BLaER1 treated with 17β-estradiol and CSF1 and Interleukin-3, amounts not matched to agents 10 nM and 100 nM (cell line): ENCODE measurements around the gene ARAP1.

Source experiments
- H3K27ac ChIP-seq, 11 experiments: shearing (Covaris generic); formaldehyde crosslinking; 2 replicates each; pipeline ENCODE4 v1.8.1; 2022
- H3K27me3 ChIP-seq, 11 experiments: shearing (Covaris generic); formaldehyde crosslinking; 2 replicates each; pipeline ENCODE4 v1.8.1; 2022
- H3K36me3 ChIP-seq, 11 experiments: shearing (Covaris generic); formaldehyde crosslinking; 2 replicates each; pipeline ENCODE4 v1.8.1; 2022
- H3K4me1 ChIP-seq, 10 experiments: shearing (Covaris generic); formaldehyde crosslinking; 2 replicates each; pipeline ENCODE4 v1.8.1; 2022
- H3K4me2 ChIP-seq, 11 experiments: shearing (Covaris generic); formaldehyde crosslinking; 2 replicates each; pipeline ENCODE4 v1.8.1; 2022
- H3K4me3 ChIP-seq, 10 experiments: shearing (Covaris generic); formaldehyde crosslinking; 2 replicates each; pipeline ENCODE4 v1.8.1; 2022
- H3K9ac ChIP-seq, 11 experiments: shearing (Covaris generic); formaldehyde crosslinking; 2 replicates each; pipeline ENCODE4 v1.8.1; 2022
- H3K9me3 ChIP-seq, 11 experiments: shearing (Covaris generic); formaldehyde crosslinking; replicated peaks in 1 of 11; 2 replicates each; pipeline ENCODE4 v1.8.1; 2022
- H4K20me1 ChIP-seq, 11 experiments: shearing (Covaris generic); formaldehyde crosslinking; 2 replicates each; pipeline ENCODE4 v1.8.1; 2022
- Cebpa-rat ChIP-seq, 11 experiments: shearing (Covaris generic); IDR thresholded peaks; 2 replicates each; pipeline ENCODE4 v1.8.1; 2022

The ARAP1 gene

DNA sequence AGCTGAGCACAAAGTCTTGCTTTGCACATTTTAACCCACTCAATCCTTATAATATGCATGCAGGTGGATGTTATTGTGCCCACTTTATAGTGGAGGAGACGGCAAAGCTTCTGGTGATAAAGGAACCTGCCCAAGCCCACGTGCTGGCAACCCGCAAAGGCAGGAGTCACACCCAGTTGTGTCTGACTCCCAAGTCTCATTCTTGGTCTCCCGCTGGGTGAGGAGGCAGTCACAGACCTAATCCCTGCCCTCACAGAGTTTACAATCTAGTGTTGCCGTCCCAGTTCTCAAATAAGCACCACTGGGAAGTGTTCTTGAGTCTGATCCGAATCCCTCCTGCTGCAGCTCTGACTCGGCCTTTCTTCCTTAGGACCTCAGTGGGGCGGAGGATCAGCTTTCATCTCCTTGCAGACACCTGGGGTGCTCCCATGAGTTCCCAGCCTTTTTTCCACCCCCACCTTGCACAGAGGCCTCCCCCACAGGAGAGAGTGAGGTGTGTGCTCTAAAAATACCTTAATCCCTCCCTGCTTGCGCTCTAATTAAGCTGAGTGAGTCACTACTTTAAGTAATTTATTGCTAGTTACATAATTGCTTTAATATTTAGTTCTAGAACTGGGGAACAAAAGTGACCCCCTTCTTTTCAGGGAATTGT lies 93.1 kb downstream of the ARAP1 start:
- H3K4me3 ChIP-seq = no peak overlapping the region
- no peaks in the 10 kb centered on the region for H3K9me3 ChIP-seq
- TF ChIP-seq Cebpa-rat (IDR thresholded peaks at IDR 0.05) = no peak
- no peaks in the 10 kb centered on the region for H3K36me3 ChIP-seq
- H4K20me1 ChIP-seq = peaks cover 0 to 7% (median 0%) of the 10 kb centered on the region in 11 experiments; a peak in 2 of 22 replicates
- no peaks in the 10 kb centered on the region for H3K27me3 ChIP-seq
- no peak overlapping the region for H3K4me2 ChIP-seq
- no peak overlapping the region for H3K27ac ChIP-seq
- no peak overlapping the region for H3K9ac ChIP-seq
- peaks cover 3 to 34% (median 20%) of the 10 kb centered on the region in 10 experiments; a peak in 18 of 20 replicates for H3K4me1 ChIP-seq

DNA sequence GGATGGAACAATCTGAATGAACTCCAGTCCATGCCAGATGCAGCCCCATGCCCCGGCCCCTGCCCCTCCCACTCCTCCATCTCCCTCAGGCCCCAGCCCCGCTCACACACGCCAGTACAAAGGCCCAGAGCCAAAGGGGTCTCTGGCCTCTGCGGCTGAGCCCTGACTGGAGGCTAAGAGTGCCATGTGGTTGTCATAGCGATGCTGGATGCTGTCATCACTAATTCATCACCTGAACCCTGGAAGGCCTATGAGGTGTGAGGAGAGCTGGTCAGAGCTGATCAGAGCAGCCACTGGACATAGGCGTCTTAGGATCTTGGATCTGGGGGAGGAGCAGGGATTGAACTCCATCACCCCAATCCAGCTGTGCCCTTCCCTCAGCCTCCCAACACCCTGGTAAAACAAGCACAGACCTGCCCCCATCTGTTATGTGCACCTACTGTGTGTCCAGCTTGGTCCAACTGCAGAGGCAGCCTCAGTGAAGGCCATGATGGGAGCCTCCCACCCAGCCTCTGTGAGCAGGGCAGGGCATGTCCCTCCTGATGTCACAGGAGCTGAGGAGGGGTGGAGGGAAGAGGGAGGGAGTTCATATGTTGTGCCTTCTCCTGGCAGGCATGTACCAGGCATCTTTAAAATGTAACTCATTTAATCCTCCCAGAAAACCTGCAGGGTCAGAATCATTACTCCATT lies 94.7 kb downstream of the ARAP1 start:
- H3K27me3 ChIP-seq = no peaks in the 10 kb centered on the region
- H3K4me2 ChIP-seq = peak overlapping the region in 5 of 11 experiments; percentile 12 to 29 (median 15); a peak in 5 of 22 replicates
- no peak overlapping the region for H3K4me3 ChIP-seq
- TF ChIP-seq Cebpa-rat (IDR thresholded peaks at IDR 0.05) = no peak
- H3K36me3 ChIP-seq = no peaks in the 10 kb centered on the region
- H3K9me3 ChIP-seq = no peaks in the 10 kb centered on the region
- no peak overlapping the region for H3K27ac ChIP-seq
- H4K20me1 ChIP-seq = peaks cover 0 to 7% (median 0%) of the 10 kb centered on the region in 11 experiments; a peak in 3 of 22 replicates
- peaks cover 11 to 38% (median 25%) of the 10 kb centered on the region in 10 experiments for H3K4me1 ChIP-seq
- no peak overlapping the region for H3K9ac ChIP-seq

DNA sequence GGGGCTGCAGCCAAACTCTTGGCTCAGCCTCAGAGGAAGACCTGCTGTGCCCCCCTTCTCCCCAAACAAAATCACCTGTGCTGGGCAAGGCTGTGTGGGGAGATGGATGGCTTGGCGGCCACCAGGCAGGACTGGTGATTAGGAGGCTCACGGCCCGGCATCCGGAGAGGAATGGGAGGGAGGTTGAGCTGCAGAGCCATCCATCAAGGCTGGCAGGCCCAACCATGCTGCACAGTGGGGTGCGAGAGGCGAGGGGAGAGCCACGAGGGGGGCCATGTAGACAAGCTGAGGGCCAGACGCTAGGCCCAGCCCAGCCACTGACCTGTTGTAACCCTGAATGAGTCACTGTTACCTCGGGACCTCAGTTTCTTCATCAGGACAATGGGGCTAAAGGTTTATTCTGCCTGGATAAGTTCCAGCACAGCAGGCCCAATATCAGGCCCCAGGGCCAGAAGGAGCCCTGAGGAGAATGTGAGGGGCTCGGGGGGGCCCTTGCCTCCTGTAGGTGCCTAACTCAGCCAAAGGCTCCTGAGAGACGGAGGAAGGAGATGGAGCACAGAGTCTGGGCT lies 96.2 kb downstream of the ARAP1 start:
- Histone ChIP-seq H3K27me3 (no peaks in the 10 kb centered on the region), H3K9ac (no peak overlapping the region), H4K20me1 (peaks cover 0 to 7% (median 0%) of the 10 kb centered on the region in 11 experiments; a peak in 2 of 22 replicates), H3K9me3 (no peaks in the 10 kb centered on the region), H3K36me3 (no peaks in the 10 kb centered on the region), H3K4me3 (no peak overlapping the region), H3K4me1 (peaks cover 11 to 32% (median 20%) of the 10 kb centered on the region in 10 experiments), H3K4me2 (no peak overlapping the region), H3K27ac (no peak overlapping the region)
- no peak for TF ChIP-seq Cebpa-rat (IDR thresholded peaks at IDR 0.05)

DNA sequence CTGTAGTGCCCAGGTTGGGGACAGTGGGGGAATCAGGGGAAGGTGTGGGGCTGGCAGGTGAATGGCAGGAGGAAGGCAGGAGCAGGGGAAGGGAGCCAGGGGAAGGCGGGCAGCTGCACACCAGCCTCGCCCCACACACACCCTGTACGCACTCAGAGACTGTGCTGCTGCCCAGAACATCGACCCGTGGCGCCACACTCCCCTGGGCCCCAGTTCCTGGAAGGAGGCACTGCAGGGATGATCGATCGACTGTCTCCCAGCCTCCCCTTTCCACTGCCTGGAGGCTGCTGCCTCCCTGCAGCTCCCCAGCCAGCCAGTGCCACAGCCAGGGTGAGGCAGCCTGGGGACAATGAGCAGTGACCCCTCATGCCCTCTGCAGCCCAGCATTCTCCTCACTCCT lies 97.2 kb downstream of the ARAP1 start:
- H3K4me1 ChIP-seq = peaks cover 11 to 32% (median 20%) of the 10 kb centered on the region in 10 experiments
- H3K36me3 ChIP-seq = no peaks in the 10 kb centered on the region
- H3K27ac ChIP-seq = no peak overlapping the region
- H3K4me3 ChIP-seq = no peak overlapping the region
- peaks cover 0 to 7% (median 0%) of the 10 kb centered on the region in 11 experiments; a peak in 2 of 22 replicates for H4K20me1 ChIP-seq
- no peak for TF ChIP-seq Cebpa-rat (IDR thresholded peaks at IDR 0.05)
- H3K4me2 ChIP-seq = no peak overlapping the region
- no peaks in the 10 kb centered on the region for H3K9me3 ChIP-seq
- H3K27me3 ChIP-seq = no peaks in the 10 kb centered on the region
- H3K9ac ChIP-seq = no peak overlapping the region

DNA sequence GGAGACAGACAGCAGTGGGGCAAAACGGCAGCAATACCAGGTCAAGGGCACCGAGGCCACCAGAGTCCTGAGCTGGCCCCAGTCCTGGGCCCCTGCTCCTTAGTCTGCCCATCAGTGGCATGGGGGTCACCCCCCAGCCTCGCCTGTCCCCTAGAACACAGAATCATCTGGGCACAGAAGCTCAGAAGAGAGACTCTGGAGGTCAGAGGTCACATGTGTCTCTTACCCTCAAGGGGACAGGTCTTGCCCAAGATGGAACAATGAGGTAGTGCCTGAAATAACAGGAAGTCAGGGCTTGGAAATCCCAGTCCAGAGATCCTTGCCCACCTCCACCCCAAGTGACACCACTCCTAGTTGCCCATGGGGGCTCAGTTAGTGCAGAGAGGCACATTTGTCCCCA lies 98.6 kb downstream of the ARAP1 start:
- Histone ChIP-seq H3K4me1 (peaks cover 11 to 32% (median 20%) of the 10 kb centered on the region in 10 experiments), H3K4me3 (no peak overlapping the region), H3K27me3 (no peaks in the 10 kb centered on the region), H3K36me3 (no peaks in the 10 kb centered on the region), H3K4me2 (peak overlapping the region; percentile 20 to 74 (median 52); a peak in 21 of 22 replicates), H3K27ac (no peak overlapping the region), H3K9ac (no peak overlapping the region), H4K20me1 (peaks cover 0 to 7% (median 0%) of the 10 kb centered on the region in 11 experiments; a peak in 3 of 22 replicates), H3K9me3 (no peaks in the 10 kb centered on the region)
- no peak for TF ChIP-seq Cebpa-rat (IDR thresholded peaks at IDR 0.05)

DNA sequence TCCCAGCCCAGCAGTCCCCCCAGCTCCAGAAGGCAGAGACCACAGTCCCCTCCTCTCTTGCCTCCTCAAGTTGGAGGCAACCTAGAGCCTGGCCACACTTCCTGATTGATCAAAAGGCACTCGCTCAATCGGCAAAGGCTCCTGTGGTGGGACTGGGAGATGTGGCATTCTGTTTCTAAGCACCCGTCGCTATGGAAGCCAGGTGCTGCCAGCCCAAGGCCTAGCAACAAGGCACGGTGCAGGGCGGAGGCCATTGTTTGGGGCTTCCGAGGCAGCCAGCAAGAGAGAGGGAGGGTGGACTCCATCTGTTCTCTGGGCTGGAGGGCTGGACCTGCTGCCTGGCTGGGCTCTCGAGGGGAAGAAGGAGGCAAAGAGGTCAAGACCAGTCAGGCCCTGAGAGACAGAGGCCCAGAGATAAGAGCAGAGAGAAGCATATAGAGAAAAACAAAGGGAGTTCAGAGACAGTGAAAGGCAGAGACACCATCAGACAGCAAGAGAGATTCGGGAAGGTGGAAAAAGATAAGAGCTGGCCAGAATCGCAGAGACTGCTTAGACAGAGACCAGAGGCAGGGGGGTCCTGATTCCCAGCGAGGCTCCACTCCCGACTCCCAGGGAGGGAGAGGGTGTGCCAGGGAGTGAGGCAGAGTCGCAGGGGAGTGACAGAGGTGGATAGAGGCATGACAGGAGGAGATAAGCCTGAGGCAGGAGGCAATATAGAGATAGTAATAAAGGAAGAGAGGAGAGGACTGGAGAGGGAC lies 99.2 kb downstream of the ARAP1 start:
- H4K20me1 ChIP-seq = peaks cover 0 to 7% (median 0%) of the 10 kb centered on the region in 11 experiments; a peak in 3 of 22 replicates

DNA sequence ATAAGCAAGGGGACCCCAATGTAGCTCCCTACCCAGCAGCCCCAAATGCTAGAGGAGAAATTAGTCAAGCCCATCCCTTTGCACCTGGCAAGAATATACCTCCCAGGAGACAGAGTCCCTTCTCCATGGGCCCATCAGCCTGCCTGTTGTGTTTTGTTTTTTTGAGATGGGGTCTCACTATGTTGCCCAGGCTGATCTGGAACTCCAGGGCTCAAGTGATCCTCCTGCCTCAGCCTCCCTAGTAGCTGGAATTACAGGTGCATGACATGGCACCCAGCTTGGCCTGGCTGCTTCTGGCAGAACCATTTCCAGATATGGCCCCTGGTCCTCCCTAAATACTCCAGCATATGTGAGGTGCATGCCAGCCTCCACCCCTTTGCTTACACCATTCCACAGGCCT lies 100.1 kb downstream of the ARAP1 start:
- H3K36me3 ChIP-seq = no peaks in the 10 kb centered on the region
- H3K4me1 ChIP-seq = peaks cover 11 to 24% (median 17%) of the 10 kb centered on the region in 10 experiments
- H3K4me3 ChIP-seq = no peak overlapping the region
- no peak overlapping the region for H3K9ac ChIP-seq
- no peak for TF ChIP-seq Cebpa-rat (IDR thresholded peaks at IDR 0.05)
- H3K9me3 ChIP-seq = no peaks in the 10 kb centered on the region
- no peak overlapping the region for H3K27ac ChIP-seq
- no peaks in the 10 kb centered on the region for H3K27me3 ChIP-seq
- H3K4me2 ChIP-seq = no peak overlapping the region
- peaks cover 0 to 7% (median 0%) of the 10 kb centered on the region in 11 experiments; a peak in 3 of 22 replicates for H4K20me1 ChIP-seq

More for the DNA sequence above, 99.2 kb downstream of the ARAP1 start:
- no peak overlapping the region for H3K27ac ChIP-seq
- peaks cover 11 to 32% (median 20%) of the 10 kb centered on the region in 10 experiments for H3K4me1 ChIP-seq
- no peaks in the 10 kb centered on the region for H3K9me3 ChIP-seq
- no peak for TF ChIP-seq Cebpa-rat (IDR thresholded peaks at IDR 0.05)
- no peaks in the 10 kb centered on the region for H3K36me3 ChIP-seq
- H3K4me3 ChIP-seq = no peak overlapping the region
- no peaks in the 10 kb centered on the region for H3K27me3 ChIP-seq
- H3K9ac ChIP-seq = no peak overlapping the region
- peak overlapping the region; percentile 20 to 74 (median 52); a peak in 18 of 22 replicates for H3K4me2 ChIP-seq

DNA sequence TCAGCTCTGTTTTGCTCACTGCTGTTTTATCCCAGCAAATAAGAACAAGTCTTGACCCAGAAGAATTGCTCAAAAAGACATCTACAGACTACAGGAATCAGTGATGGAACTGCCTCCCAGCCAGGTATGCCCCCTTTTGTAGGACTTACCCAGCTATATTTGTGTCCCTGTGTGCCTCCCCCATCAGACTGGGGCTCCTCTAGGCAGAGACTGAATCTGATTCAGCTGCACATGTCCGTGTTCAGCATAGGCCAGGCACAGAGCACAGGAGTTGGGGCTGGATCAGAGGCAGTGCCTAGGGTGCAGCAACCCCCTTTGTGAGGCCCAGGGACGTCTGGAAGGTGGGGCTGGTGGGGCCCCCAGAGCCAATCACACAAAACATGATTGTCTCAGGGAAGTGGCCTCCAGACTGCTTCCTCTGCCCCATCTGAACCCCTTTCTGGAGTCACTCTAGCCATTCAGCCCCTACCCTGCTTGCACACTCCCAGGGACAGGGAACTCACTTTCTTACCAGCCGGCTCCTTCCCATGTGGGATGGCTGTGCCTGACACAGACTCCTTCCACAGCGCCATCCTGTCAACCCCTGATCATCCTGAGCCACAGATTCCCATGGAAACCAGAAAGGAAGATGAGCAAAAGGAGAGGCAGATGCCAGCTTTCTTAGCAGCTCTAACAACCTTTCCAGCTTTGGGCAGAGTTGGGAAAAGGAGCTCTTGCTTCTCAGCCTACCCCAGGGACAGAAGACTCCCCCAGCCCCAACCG lies 102.8 kb downstream of the ARAP1 start:
- H3K4me1 ChIP-seq = peaks cover 10 to 21% (median 15%) of the 10 kb centered on the region in 10 experiments
- H3K4me3 ChIP-seq = no peak overlapping the region
- H3K9me3 ChIP-seq = no peaks in the 10 kb centered on the region
- no peak overlapping the region for H3K27ac ChIP-seq
- no peak overlapping the region for H3K9ac ChIP-seq
- H3K36me3 ChIP-seq = no peaks in the 10 kb centered on the region
- TF ChIP-seq Cebpa-rat (IDR thresholded peaks at IDR 0.05) = no peak
- H4K20me1 ChIP-seq = no peaks in the 10 kb centered on the region; a peak in 3 of 22 replicates
- H3K4me2 ChIP-seq = no peak overlapping the region
- no peaks in the 10 kb centered on the region for H3K27me3 ChIP-seq
